ENCODE data around the gene RPS6KB1.

Gene RPS6KB1

GRCh38 chr17:59856859-59857794 lies 35.8 kb upstream of the RPS6KB1 start:
- no peak overlapping the region for H3K4ac ChIP-seq (ENCODE audit: low read depth, low read length)
- no peak overlapping the region for H3K9ac ChIP-seq (ENCODE audit: low read length)
- H2AFZ ChIP-seq (ENCODE audit: insufficient read depth, low read length, poor library complexity) = no peak overlapping the region
- peaks cover 4 to 12% of the 10 kb centered on the region in 2 experiments for H3K4me1 ChIP-seq (ENCODE audit: control insufficient read depth in 1 of 2, insufficient read depth in 2 of 2, low read length in 2 of 2)
- H2BK12ac ChIP-seq (ENCODE audit: low read length) = no peak overlapping the region
- no peaks in the 10 kb centered on the region for H3K79me2 ChIP-seq (ENCODE audit: control insufficient read depth, insufficient read depth, low read length, poor library complexity)
- no peaks in the 10 kb centered on the region for H3K27me3 ChIP-seq (ENCODE audit: insufficient read depth, low read length)
- peak overlapping the region; percentile 46 for H2BK5ac ChIP-seq (ENCODE audit: low read depth, low read length, poor library complexity)
- H4K8ac ChIP-seq (ENCODE audit: low read depth, low read length) = no peak overlapping the region
- H3K79me1 ChIP-seq (ENCODE audit: low read length) = peaks cover 4% of the 10 kb centered on the region
- no peak overlapping the region for H4K12ac ChIP-seq (ENCODE audit: low read depth, low read length)
- no peaks in the 10 kb centered on the region for H3K9me3 ChIP-seq (ENCODE audit: insufficient read depth, low read depth, low read length)
- H3K4me2 ChIP-seq (ENCODE audit: low read length) = no peak overlapping the region
- no peak overlapping the region for H2BK120ac ChIP-seq (ENCODE audit: insufficient read depth, low read length, poor library complexity)
- H3K36me3 ChIP-seq (ENCODE audit: control insufficient read depth in 1 of 2, insufficient read depth in 2 of 2, low read length in 2 of 2) = peaks cover 6 to 10% of the 10 kb centered on the region in 2 experiments
- no peak overlapping the region for H3K27ac ChIP-seq (ENCODE audit: low read depth, low read length)
- DNase-seq = no peak
- peak overlapping the region; percentile 11 for H4K91ac ChIP-seq (ENCODE audit: low read depth, low read length)
- 100% methylated on average over 1 of the region's 3 CpGs for WGBS (ENCODE audit: extremely low coverage, insufficient coverage, insufficient read length)
- H3K23ac ChIP-seq (ENCODE audit: low read length) = no peak overlapping the region
- H3K4me3 ChIP-seq (ENCODE audit: low read depth, low read length) = no peak overlapping the region
- no peak overlapping the region for H3K18ac ChIP-seq (ENCODE audit: low read length)
- H2AK5ac ChIP-seq (ENCODE audit: low read length) = no peak overlapping the region
- H3K14ac ChIP-seq (ENCODE audit: low read length) = no peak overlapping the region

GRCh38 chr17:59858167-59858816 lies 34.6 kb upstream of the RPS6KB1 start:
- H3K4ac ChIP-seq (ENCODE audit: low read depth, low read length) = no peak overlapping the region
- H2AFZ ChIP-seq (ENCODE audit: insufficient read depth, low read length, poor library complexity) = no peak overlapping the region
- H2AK5ac ChIP-seq (ENCODE audit: low read length) = no peak overlapping the region
- H3K4me3 ChIP-seq (ENCODE audit: low read depth, low read length) = no peak overlapping the region
- no peak overlapping the region for H4K8ac ChIP-seq (ENCODE audit: low read depth, low read length)
- H3K14ac ChIP-seq (ENCODE audit: low read length) = no peak overlapping the region
- H3K4me2 ChIP-seq (ENCODE audit: low read length) = no peak overlapping the region
- no peak overlapping the region for H3K9ac ChIP-seq (ENCODE audit: low read length)
- peaks cover 4% of the 10 kb centered on the region for H3K79me1 ChIP-seq (ENCODE audit: low read length)
- no peak overlapping the region for H3K23ac ChIP-seq (ENCODE audit: low read length)
- H4K12ac ChIP-seq (ENCODE audit: low read depth, low read length) = no peak overlapping the region
- no peak for DNase-seq
- H4K91ac ChIP-seq (ENCODE audit: low read depth, low read length) = no peak overlapping the region
- no peak overlapping the region for H2BK12ac ChIP-seq (ENCODE audit: low read length)
- H3K27ac ChIP-seq (ENCODE audit: low read depth, low read length) = no peak overlapping the region
- WGBS (ENCODE audit: extremely low coverage, insufficient coverage, insufficient read length) = no CpG with 5 or more reads among the region's 5 CpGs
- H3K9me3 ChIP-seq (ENCODE audit: insufficient read depth, low read depth, low read length) = no peaks in the 10 kb centered on the region
- peaks cover 4 to 11% of the 10 kb centered on the region in 2 experiments for H3K4me1 ChIP-seq (ENCODE audit: control insufficient read depth in 1 of 2, insufficient read depth in 2 of 2, low read length in 2 of 2)
- no peak overlapping the region for H2BK5ac ChIP-seq (ENCODE audit: low read depth, low read length, poor library complexity)
- H2BK120ac ChIP-seq (ENCODE audit: insufficient read depth, low read length, poor library complexity) = no peak overlapping the region
- H3K27me3 ChIP-seq (ENCODE audit: insufficient read depth, low read length) = no peaks in the 10 kb centered on the region
- H3K79me2 ChIP-seq (ENCODE audit: control insufficient read depth, insufficient read depth, low read length, poor library complexity) = no peaks in the 10 kb centered on the region
- H3K36me3 ChIP-seq (ENCODE audit: control insufficient read depth in 1 of 2, insufficient read depth in 2 of 2, low read length in 2 of 2) = peaks cover 7 to 13% of the 10 kb centered on the region in 2 experiments
- no peak overlapping the region for H3K18ac ChIP-seq (ENCODE audit: low read length)

- H3K9ac ChIP-seq (ENCODE audit: low read length) = no peak overlapping the region
- H2BK5ac ChIP-seq (ENCODE audit: low read depth, low read length, poor library complexity) = no peak overlapping the region
- H3K4me1 ChIP-seq (ENCODE audit: control insufficient read depth in 1 of 2, insufficient read depth in 2 of 2, low read length in 2 of 2) = peaks cover 4 to 9% of the 10 kb centered on the region in 2 experiments
- H3K23ac ChIP-seq (ENCODE audit: low read length) = no peak overlapping the region
- no peak overlapping the region for H2AFZ ChIP-seq (ENCODE audit: insufficient read depth, low read length, poor library complexity)
- H3K36me3 ChIP-seq (ENCODE audit: control insufficient read depth in 1 of 2, insufficient read depth in 2 of 2, low read length in 2 of 2) = peaks cover 8 to 13% of the 10 kb centered on the region in 2 experiments
- H3K9me3 ChIP-seq (ENCODE audit: insufficient read depth, low read depth, low read length) = no peaks in the 10 kb centered on the region
- whole genome bisulfite sequencing (ENCODE audit: extremely low coverage, insufficient coverage, insufficient read length) = no CpG with 5 or more reads among the region's 3 CpGs
- H3K14ac ChIP-seq (ENCODE audit: low read length) = no peak overlapping the region
- no peak overlapping the region for H3K4me3 ChIP-seq (ENCODE audit: low read depth, low read length)
- no peak for DNase-seq
- peaks cover 4% of the 10 kb centered on the region for H3K79me1 ChIP-seq (ENCODE audit: low read length)
- no peak overlapping the region for H3K4ac ChIP-seq (ENCODE audit: low read depth, low read length)
- H2AK5ac ChIP-seq (ENCODE audit: low read length) = no peak overlapping the region
- H4K12ac ChIP-seq (ENCODE audit: low read depth, low read length) = no peak overlapping the region
- no peaks in the 10 kb centered on the region for H3K27me3 ChIP-seq (ENCODE audit: insufficient read depth, low read length)
- no peaks in the 10 kb centered on the region for H3K79me2 ChIP-seq (ENCODE audit: control insufficient read depth, insufficient read depth, low read length, poor library complexity)
- no peak overlapping the region for H3K27ac ChIP-seq (ENCODE audit: low read depth, low read length)
- no peak overlapping the region for H2BK12ac ChIP-seq (ENCODE audit: low read length)
- no peak overlapping the region for H2BK120ac ChIP-seq (ENCODE audit: insufficient read depth, low read length, poor library complexity)
- H3K4me2 ChIP-seq (ENCODE audit: low read length) = no peak overlapping the region
- no peak overlapping the region for H4K8ac ChIP-seq (ENCODE audit: low read depth, low read length)
- peak overlapping the region; percentile 0 for H4K91ac ChIP-seq (ENCODE audit: low read depth, low read length)
- no peak overlapping the region for H3K18ac ChIP-seq (ENCODE audit: low read length)
Observed at GRCh38 chr17:59858932-59859331, 34.0 kb upstream of the RPS6KB1 start.

DNA sequence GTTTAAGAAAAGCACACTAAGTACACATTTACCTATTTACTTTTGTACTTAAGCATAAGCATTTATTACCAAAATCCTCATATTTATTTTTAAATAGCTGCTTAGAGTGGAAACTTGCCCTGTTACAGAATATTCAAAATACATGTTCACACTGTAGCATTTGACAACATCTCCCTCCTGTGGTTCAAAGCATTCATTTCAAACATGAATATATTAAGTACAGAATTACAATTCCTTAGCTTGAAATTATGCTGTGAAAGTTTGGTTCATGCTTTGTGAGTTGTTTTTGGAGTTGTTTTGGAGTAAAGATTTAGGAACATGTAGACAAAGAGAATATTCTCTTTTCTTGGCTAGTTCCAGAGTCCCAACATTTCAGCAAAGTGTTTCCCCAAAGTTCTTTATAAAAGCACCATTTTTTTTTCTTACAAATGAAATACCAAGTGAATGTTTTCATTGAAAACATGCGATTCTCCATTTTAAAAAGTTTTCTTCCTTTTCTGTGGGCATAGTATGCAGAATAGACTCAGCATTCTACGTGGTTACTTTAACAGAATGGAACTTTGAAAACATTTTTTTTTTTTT lies 33.4 kb upstream of the RPS6KB1 start:
- Histone ChIP-seq H3K27ac (ENCODE audit: low read depth, low read length) (no peak overlapping the region), H3K23ac (ENCODE audit: low read length) (no peak overlapping the region), H3K4me1 (ENCODE audit: control insufficient read depth in 1 of 2, insufficient read depth in 2 of 2, low read length in 2 of 2) (peaks cover 4 to 9% of the 10 kb centered on the region in 2 experiments), H4K8ac (ENCODE audit: low read depth, low read length) (no peak overlapping the region), H3K79me1 (ENCODE audit: low read length) (peaks cover 4% of the 10 kb centered on the region), H3K27me3 (ENCODE audit: insufficient read depth, low read length) (no peaks in the 10 kb centered on the region), H4K91ac (ENCODE audit: low read depth, low read length) (no peak overlapping the region), H3K4ac (ENCODE audit: low read depth, low read length) (no peak overlapping the region), H2AFZ (ENCODE audit: insufficient read depth, low read length, poor library complexity) (no peak overlapping the region), H3K14ac (ENCODE audit: low read length) (no peak overlapping the region), H2BK5ac (ENCODE audit: low read depth, low read length, poor library complexity) (no peak overlapping the region), H2BK120ac (ENCODE audit: insufficient read depth, low read length, poor library complexity) (no peak overlapping the region), H3K36me3 (ENCODE audit: control insufficient read depth in 1 of 2, insufficient read depth in 2 of 2, low read length in 2 of 2) (peaks cover 11 to 13% of the 10 kb centered on the region in 2 experiments), H3K79me2 (ENCODE audit: control insufficient read depth, insufficient read depth, low read length, poor library complexity) (no peaks in the 10 kb centered on the region), H2AK5ac (ENCODE audit: low read length) (no peak overlapping the region), H3K4me2 (ENCODE audit: low read length) (no peak overlapping the region), H3K4me3 (ENCODE audit: low read depth, low read length) (no peak overlapping the region), H4K12ac (ENCODE audit: low read depth, low read length) (no peak overlapping the region), H3K18ac (ENCODE audit: low read length) (no peak overlapping the region), H2BK12ac (ENCODE audit: low read length) (no peak overlapping the region), H3K9ac (ENCODE audit: low read length) (no peak overlapping the region), H3K9me3 (ENCODE audit: insufficient read depth, low read depth, low read length) (no peaks in the 10 kb centered on the region)
- no CpG with 5 or more reads among the region's 2 CpGs for WGBS (ENCODE audit: extremely low coverage, insufficient coverage, insufficient read length)
- DNase-seq = peak in 1 of 2 donors; percentile 70
